ENCODE measurements around the gene MGMT. TPM values are rescaled to one million over a fixed set of nuclear protein-coding genes. Genes with fewer than 3 reads are reported as not detected.

The MGMT gene
- polyA plus RNA-seq, 1 of the 3 experiments (the other 2 are of a cell fraction) = 10.8 TPM

DNA sequence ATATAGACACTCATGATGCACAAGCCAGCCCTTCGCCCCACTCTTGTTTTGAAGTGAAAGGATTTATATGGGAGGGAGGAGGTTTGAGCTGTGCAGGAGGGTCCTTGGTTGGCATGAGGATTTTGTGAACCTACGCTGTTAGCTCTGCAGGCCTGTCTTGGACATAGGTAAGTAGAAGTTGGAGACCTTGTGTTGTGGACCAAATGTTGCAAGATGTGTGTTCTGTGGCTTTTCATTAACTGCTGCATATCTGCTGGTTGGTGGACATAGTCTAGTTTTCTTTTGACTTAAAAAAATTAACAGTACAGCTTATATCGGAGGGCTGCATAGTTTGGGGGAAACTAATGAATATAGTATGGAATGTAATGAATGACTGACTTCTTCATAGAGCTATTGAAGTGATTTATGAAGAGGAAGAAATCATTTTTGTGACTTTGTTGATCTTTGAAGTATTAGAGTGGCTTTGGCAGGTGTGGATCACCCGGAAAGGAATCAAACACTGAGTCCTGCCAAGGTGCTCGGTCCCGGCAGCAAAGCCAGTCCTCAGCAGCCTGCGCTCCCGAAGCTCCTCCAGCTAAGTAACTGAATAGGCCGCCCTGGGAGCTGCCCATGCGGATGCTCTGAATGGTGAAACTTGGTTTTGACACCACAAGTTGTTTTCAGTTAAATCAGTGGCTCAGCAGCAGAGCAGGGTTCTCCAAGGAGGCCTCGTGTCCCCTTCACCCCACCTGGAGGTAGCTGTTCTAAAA lies 3.2 kb downstream of the MGMT start (continued):
- TF ChIP-seq, protein P1, sequence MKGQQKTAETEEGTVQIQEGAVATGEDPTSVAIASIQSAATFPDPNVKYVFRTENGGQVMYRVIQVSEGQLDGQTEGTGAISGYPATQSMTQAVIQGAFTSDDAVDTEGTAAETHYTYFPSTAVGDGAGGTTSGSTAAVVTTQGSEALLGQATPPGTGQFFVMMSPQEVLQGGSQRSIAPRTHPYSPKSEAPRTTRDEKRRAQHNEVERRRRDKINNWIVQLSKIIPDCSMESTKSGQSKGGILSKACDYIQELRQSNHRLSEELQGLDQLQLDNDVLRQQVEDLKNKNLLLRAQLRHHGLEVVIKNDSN (IDR thresholded peaks at IDR 0.05; ENCODE audit: borderline replicate concordance, low read depth) = no peak

DNA sequence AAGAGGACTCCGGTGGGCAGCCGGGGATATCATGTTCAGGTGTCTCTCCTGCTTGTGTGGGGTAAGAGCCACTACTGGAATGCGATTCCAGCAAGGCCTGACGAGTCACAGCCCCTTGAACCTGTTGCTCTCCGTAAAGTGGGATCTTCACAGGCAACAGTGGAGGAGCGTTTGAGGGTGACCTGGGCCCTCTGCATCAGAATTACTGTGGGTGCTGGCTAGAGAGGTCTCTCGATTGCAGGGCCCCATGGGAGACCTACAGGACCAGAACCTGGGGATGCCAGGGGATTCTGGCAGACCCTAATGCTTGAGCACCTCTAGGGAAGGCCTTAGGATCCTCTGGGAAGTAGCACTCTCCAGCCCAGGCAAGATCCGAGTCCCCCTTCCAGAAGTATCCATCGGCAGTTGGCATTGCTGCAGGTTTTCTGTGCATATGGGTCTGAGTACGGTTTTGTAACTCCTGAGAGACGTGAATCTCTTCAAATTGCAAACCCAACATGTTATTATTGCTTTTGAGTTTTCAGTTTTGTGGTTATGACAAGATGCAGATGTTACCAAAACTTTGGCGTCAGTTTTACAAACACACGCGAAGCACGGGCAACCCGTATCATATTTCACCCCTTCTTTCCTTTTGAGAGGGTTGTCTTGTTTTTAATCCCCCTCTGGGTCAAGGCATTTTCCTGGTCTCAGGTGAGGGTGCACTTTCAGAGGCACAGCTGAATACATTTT lies 4.6 kb downstream of the MGMT start:
- TF ChIP-seq GATA2 (CRISPR knock-in tag; IDR thresholded peaks at IDR 0.05) (no peak), YY1 (IDR thresholded peaks at IDR 0.05; ENCODE audit: low read depth) (no peak), GABPA (IDR thresholded peaks at IDR 0.05; ENCODE audit: low read depth) (no peak), ELF1 (IDR thresholded peaks at IDR 0.05) (no peak), RCOR1 (IDR thresholded peaks at IDR 0.05; ENCODE audit: low read length) (no peak), SMC3 (IDR thresholded peaks at IDR 0.05; ENCODE audit: low read depth, low read length) (no peak), RXRA (IDR thresholded peaks at IDR 0.05; ENCODE audit: borderline replicate concordance, low read depth) (no peak)
- TF ChIP-seq, protein P2, sequence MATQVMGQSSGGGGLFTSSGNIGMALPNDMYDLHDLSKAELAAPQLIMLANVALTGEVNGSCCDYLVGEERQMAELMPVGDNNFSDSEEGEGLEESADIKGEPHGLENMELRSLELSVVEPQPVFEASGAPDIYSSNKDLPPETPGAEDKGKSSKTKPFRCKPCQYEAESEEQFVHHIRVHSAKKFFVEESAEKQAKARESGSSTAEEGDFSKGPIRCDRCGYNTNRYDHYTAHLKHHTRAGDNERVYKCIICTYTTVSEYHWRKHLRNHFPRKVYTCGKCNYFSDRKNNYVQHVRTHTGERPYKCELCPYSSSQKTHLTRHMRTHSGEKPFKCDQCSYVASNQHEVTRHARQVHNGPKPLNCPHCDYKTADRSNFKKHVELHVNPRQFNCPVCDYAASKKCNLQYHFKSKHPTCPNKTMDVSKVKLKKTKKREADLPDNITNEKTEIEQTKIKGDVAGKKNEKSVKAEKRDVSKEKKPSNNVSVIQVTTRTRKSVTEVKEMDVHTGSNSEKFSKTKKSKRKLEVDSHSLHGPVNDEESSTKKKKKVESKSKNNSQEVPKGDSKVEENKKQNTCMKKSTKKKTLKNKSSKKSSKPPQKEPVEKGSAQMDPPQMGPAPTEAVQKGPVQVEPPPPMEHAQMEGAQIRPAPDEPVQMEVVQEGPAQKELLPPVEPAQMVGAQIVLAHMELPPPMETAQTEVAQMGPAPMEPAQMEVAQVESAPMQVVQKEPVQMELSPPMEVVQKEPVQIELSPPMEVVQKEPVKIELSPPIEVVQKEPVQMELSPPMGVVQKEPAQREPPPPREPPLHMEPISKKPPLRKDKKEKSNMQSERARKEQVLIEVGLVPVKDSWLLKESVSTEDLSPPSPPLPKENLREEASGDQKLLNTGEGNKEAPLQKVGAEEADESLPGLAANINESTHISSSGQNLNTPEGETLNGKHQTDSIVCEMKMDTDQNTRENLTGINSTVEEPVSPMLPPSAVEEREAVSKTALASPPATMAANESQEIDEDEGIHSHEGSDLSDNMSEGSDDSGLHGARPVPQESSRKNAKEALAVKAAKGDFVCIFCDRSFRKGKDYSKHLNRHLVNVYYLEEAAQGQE (IDR thresholded peaks at IDR 0.05; ENCODE audit: low read depth, low read length) = no peak
- TF ChIP-seq, protein P3, sequence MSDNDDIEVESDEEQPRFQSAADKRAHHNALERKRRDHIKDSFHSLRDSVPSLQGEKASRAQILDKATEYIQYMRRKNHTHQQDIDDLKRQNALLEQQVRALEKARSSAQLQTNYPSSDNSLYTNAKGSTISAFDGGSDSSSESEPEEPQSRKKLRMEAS (IDR thresholded peaks at IDR 0.05; ENCODE audit: low read depth) = no peak
- TF ChIP-seq, protein P1 (IDR thresholded peaks at IDR 0.05; ENCODE audit: borderline replicate concordance, low read depth) = no peak
- TF ChIP-seq, protein P4, sequence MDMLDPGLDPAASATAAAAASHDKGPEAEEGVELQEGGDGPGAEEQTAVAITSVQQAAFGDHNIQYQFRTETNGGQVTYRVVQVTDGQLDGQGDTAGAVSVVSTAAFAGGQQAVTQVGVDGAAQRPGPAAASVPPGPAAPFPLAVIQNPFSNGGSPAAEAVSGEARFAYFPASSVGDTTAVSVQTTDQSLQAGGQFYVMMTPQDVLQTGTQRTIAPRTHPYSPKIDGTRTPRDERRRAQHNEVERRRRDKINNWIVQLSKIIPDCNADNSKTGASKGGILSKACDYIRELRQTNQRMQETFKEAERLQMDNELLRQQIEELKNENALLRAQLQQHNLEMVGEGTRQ (IDR thresholded peaks at IDR 0.05; ENCODE audit: borderline replicate concordance, low read depth, low read length) = no peak
- Histone ChIP-seq H3F3A (replicated peaks; ENCODE audit: insufficient read depth) (no peaks in the 10 kb centered on the region), H3K9me3 (no peaks in the 10 kb centered on the region), H3K4me2 (no peak overlapping the region), H3K27me3 (ENCODE audit: insufficient read depth) (no peaks in the 10 kb centered on the region), H3K79me2 (ENCODE audit: insufficient read depth) (no peaks in the 10 kb centered on the region; the same call in 1 of the 2 replicates), H3K36me3 (replicated peaks in 1 of 2; ENCODE audit: control insufficient read depth in 1 of 2, insufficient read depth in 2 of 2, low read length in 1 of 2) (no peaks in the 10 kb centered on the region), H3K9ac (no peak overlapping the region), H3K4me1 (ENCODE audit: control insufficient read depth in 1 of 2, insufficient read depth in 2 of 2, low read depth in 1 of 2, low read length in 1 of 2) (peaks cover 0 to 10% of the 10 kb centered on the region in 2 experiments; a peak in 1 of 4 replicates), H3K9me2 (no peaks in the 10 kb centered on the region), H3K4me3 (ENCODE audit: low read depth in 2 of 2, low read length in 1 of 2) (no peak overlapping the region), H4K20me1 (ENCODE audit: insufficient read depth) (no peaks in the 10 kb centered on the region), H3K27ac (ENCODE audit: low read depth in 2 of 2, low read length in 1 of 2) (no peak overlapping the region), H2AFZ (ENCODE audit: low read depth) (no peak overlapping the region)
- CTCF ChIA-PET = no interaction called here
- 59% methylated on average over 15 of the region's 16 CpGs for WGBS (ENCODE audit: low lambda C conversion rate)
- no peak for DNase-seq
- POLR2A ChIA-PET = no interaction called here

All from SK-N-SH (cell line).